SW480 (cell line): ENCODE measurements around the gene MIPEP.

Experiments used
- DNase-seq: peaks from one replicate; pipeline ENCODE4 v3.0.0-alpha.2; 2016; ENCODE audit warnings: low spot score

MIPEP gene

GRCh38 chr13:23715092-23715761 is 174.0 kb downstream of the MIPEP start:
- DNase-seq, result no peak

- no peak for DNase-seq
Observed at GRCh38 chr13:23714672-23715071, 174.5 kb downstream of the MIPEP start.

- DNase-seq, result no peak
Observed at GRCh38 chr13:23711355-23711754, 177.8 kb downstream of the MIPEP start.

- no peak for DNase-seq
Observed at GRCh38 chr13:23710366-23710765, 178.8 kb downstream of the MIPEP start.

- no peak for DNase-seq
Observed at GRCh38 chr13:23709536-23709935, 179.7 kb downstream of the MIPEP start.

- DNase-seq, result no peak
Observed at GRCh38 chr13:23707674-23708073, 181.5 kb downstream of the MIPEP start.

- no peak for DNase-seq
Observed at GRCh38 chr13:23705583-23705982, 183.6 kb downstream of the MIPEP start.

GRCh38 chr13:23703246-23703860 is 185.8 kb downstream of the MIPEP start:
- DNase-seq, result no peak

- DNase-seq, result no peak
Observed at GRCh38 chr13:23701636-23702035, 187.6 kb downstream of the MIPEP start.

- DNase-seq, result no peak
Observed at GRCh38 chr13:23701186-23701585, 188.0 kb downstream of the MIPEP start.

GRCh38 chr13:23699271-23699670 is 189.9 kb downstream of the MIPEP start:
- DNase-seq, result no peak

- no peak for DNase-seq
Observed at GRCh38 chr13:23697772-23698313, 191.4 kb downstream of the MIPEP start.

- DNase-seq, result no peak
Observed at GRCh38 chr13:23696610-23697009, 192.6 kb downstream of the MIPEP start.

- DNase-seq, result no peak
Observed at GRCh38 chr13:23695711-23696464, 193.3 kb downstream of the MIPEP start.

GRCh38 chr13:23695196-23695595 is 194.0 kb downstream of the MIPEP start:
- DNase-seq, result no peak

GRCh38 chr13:23692816-23693215 is 196.4 kb downstream of the MIPEP start:
- no peak for DNase-seq

GRCh38 chr13:23690668-23691067 is 198.5 kb downstream of the MIPEP start:
- DNase-seq, result no peak

- DNase-seq, result no peak
Observed at GRCh38 chr13:23688336-23688735, 200.9 kb downstream of the MIPEP start.

- DNase-seq, result no peak
Observed at GRCh38 chr13:23687614-23688013, 201.6 kb downstream of the MIPEP start.

GRCh38 chr13:23686948-23687347 is 202.3 kb downstream of the MIPEP start:
- DNase-seq, result no peak

- DNase-seq, result no peak
Observed at GRCh38 chr13:23685416-23685815, 203.8 kb downstream of the MIPEP start.

- no peak for DNase-seq
Observed at GRCh38 chr13:23684647-23685046, 204.6 kb downstream of the MIPEP start.

- DNase-seq, result no peak
Observed at GRCh38 chr13:23683084-23683483, 206.1 kb downstream of the MIPEP start.
